Embryonic facial prominence (tissue), 1 donor: ENCODE data around the gene AHCY.
"Not testable (repeated sequence)": the region's sequence is repeated elsewhere in the genome, so short reads cannot be mapped to it uniquely, and the experiment has no call there.

Experiments used
- DNase-seq: peaks from one replicate; pipeline ENCODE4 v3.0.0-alpha.2; 2016; ENCODE audit errors: extremely low spot score

AHCY gene

DNA sequence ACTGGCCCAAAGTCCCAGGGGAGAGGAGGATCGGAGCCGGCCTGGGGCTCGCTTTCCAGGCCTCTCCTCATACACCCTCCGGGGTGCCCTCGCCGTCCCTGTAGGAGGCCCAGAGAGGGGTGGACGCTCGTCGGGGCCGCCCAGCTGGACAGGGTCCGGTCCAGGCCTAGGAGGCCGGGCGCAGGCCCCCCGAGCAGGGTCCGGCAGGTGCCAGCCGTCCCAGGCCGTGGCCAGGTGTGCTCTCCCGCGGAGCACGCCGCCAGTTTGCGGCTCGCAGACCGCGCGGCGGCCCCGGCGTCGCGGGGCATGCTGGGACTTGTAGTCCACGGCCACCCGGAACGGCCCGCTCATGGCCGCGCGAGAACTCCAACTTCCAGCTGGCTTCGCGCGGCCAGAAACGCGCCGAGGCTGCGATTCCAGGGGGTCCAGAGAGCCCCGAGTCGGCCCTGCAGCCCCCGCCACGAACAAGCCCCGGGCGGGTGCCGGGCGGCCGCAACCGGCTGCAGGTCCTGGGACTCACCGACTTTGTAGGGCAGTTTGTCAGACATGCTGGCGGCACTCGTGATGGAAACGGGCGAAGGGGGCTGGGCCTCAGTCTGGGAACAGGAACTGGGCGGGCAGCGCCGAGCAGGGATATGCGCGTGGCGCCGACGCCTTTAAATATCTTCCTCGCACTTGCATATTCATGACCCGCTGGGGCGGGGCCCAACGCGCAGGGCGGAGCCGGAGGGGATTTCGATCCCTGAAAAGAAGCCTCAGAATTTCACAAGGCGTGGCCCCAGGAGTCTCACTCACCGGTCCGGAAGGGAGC lies at the start of gene AHCY:
TSS of gene AHCY (minus strand) at position 633 of the 811 bp plus-strand sequence. CDS start at position 548, 85 bp downstream.
- DNase-seq: peak; percentile 86

DNA sequence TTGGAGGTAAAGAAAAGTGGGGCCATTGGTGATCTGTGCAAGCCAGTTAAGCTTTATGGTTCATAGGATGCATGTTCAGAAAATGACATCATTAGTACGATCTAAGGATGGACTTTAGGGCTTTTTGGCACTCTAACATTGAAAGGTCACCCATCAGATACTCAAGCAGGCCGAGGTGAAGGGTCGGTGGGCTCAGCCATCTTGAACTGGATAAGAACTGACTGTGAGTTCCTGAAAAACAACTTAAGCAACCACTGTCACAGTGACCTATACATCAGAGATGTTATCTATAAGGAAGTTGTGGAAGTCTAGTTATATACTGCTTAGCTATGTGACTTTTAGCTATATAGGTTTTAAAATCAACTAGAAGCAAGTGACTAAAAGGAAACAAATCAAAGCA lies 46.9 kb upstream of the AHCY start:
- no peak for DNase-seq

DNA sequence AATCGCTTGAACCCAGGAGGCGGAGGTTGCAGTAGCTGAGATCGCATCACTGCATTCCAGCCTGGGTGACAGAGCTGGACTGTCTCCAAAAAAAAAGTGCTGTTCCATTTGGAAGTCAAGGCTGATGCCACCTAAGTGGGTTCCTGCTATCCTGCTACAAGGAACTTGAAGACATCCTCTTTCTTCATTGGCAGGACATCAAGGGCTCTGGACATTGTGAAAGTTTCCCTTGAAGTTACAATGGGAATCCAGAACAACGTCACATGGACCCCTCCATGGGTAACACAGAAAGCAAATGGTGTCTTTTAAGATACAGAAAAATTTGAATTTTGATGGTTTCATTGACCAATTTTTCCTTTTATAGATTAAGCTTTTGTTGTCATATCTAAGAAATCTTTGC lies 44.4 kb upstream of the AHCY start:
- no peak for DNase-seq

DNA sequence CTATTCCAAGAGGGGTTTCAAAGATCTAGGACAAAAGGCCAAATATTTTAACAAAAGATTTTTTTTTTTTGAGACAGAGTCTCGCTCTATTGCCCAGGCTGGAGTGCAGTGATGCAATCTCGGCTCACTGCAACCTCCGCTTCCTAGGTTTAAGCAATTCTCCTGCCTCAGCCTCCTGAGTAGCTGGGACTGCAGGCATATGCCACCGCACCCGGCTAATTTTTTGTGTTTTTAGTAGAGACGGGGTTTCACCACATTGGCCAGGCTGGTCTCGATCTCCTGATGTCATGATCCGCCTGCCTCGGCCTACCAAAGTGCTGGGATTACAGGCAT lies 43.3 kb upstream of the AHCY start:
- not testable (repeated sequence) for DNase-seq

DNA sequence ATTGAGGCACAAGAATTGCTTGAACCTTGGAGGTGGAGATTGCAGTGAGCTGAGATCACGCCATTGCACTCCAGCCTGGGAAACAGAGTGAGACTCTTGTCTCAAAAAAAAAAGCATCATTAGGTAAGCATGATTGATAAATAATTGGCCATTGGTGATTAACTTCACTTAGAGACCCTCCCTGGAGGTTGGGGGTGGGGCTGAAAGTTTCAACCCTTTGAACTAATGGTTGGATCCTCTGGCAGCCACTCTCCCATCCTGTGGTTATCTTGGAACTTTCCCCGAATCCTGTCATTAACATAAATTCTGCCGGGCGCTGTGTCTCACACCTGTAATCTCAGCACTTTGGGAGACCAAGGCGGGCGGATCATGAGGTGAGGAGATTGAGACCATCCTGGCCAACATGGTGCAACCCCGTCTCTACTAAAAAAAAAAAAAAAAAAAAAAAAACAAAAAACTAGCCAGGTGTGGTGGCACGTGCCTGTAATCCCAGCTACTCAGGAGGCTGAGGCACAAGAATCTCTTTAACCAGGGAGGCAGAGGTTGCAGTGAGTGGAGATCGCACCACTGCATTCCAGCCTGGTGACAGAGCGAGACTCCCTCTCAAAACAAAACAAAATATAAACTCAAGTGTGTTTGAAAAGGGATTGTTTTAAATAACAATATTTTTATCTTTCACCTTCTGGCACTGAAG lies 42.8 kb upstream of the AHCY start:
- not testable (repeated sequence) for DNase-seq

DNA sequence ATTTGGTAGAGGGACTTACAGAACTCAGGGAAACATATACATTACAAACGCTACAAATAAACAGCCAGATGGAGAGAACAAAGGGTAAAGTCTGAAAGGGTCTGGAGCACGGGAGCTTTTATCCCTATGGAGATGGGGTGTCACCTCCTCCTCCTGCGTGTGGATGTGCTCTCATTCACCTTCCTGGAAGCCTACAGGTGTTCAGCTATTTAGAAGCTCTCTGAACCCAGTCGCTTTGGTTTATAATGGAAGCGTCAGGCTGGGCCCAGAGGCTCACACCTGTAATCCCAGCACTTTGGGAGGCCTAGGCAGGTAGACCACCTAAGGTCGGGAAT lies 42.2 kb upstream of the AHCY start:
- no peak for DNase-seq

DNA sequence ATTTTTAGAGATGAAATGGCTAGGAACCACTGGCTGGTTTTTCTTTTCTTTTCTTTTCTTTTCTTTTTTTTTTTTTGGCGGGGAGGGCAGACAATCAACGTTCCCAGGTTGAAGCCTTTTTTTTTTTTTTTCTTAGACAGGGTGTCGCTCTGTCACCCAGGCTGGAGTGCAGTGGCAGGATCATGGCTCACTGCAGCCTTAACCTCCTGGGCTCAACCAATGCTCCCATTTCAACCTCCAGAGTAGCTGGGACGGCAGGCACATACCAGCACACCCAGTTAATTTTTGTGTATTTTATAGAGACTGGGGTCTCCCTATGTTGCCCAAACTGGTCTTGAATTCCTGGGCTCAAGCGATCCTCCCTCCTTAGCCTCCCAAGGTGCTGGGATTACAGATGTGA lies 41.1 kb upstream of the AHCY start:
- no peak for DNase-seq

DNA sequence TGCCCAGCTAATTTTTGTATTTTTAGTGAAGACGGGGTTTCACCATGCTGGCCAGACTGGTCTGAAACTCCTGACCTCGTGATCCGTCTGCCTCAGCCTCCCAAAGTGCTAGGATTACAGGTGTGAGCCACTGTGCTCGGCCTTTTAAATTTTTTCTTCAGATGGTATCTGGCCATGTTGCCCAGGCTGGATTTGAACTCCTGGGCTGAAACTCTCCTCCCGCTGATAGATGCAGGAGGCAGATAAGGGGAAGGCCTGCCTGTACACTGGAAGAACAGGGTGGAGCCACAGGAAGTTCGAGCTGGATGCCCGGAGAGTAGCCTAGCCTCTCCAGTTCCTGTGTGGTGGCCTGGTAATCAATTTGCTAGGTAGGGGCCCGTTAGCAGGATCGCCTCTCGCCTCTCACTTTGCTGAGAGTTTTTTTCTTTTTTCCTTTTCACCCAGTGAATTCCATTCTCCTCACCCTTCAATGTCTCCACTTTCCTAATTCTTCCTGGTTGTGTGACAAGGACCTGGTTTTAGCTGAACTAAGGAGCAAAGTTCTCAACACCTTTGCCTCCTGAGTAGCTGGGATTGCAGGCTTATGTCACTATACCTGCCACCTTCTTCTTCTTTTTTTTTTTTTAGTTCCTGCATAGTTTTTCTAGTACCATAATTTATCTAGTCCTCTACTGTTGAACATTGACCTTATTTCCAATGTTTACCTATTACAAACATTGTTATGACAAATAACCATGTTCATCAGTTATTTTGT lies 40.5 kb upstream of the AHCY start:
- DNase-seq: no peak

DNA sequence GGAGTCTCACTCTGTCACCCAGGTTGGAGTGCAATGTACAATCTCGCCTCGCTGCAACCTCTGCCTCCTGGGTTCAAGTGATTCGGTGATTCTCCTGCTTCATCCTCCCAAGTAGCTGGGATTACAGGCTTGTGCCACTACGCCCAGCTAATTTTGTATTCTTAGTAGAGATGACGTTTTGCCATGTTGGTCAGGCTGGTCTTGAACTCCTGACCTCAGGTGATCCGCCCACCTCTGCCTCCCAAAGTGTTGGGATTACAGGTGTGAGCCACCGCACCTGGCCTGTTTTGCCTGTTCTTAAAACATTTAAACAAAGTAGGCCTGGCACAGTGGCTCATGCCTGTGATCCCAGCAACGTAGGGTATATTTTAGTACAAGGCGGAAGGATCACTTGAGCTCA lies 38.0 kb upstream of the AHCY start:
- DNase-seq: not testable (repeated sequence)

DNA sequence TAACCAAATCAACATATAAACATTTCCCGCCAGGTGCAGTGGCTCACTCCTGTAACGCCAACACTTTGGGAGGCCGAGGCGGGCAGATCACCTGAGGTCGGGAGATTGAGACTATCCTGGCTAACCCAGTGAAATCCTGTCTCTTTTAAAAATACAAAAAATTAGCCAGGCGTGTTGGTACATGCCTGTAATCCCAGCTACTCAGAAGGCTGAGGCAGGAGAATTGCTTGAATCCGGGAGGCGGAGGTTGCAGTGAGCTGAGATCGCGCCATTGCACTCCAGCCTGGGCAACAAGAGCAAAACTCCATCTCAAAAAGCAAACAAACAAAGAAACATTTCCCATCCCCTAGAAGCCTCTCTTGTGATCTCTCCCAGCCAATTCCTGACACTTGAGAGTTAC lies 37.6 kb upstream of the AHCY start:
- not testable (repeated sequence) for DNase-seq

DNA sequence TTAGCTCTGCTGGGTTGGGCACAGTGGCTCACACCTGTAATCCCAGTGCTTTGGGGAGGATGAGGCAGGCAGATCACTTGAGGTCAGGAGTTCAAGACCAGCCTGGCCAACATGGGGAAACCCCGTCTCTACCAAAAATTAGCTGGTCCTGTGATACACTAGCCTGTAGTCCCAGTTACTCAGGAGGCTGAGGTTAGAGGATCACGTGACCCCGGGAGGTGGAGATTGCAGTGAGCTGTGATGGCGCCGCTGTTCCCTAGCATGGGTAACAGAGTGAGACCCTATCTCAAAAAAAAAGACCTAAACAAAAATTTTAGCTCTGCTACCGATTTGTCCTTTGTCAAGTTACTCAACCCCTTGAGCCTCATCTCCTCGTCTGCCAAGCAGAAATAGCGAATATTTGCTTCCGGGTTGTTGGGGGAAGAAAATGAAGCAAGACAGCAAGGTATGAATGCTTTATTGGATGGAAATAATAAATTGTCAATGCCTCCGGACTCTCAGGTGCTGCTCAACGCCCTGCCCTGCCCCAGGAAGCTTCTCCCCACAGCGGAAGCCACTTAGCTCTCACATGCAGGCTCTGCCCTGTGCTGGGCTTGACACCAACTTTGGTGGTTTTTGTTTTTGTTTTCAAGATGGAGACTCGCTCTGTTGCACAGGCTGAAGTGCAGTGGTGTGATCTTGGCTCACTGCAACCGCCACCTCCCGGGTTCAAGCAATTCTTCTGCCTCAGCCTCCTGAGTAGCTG lies 35.0 kb upstream of the AHCY start:
- DNase-seq: no peak

DNA sequence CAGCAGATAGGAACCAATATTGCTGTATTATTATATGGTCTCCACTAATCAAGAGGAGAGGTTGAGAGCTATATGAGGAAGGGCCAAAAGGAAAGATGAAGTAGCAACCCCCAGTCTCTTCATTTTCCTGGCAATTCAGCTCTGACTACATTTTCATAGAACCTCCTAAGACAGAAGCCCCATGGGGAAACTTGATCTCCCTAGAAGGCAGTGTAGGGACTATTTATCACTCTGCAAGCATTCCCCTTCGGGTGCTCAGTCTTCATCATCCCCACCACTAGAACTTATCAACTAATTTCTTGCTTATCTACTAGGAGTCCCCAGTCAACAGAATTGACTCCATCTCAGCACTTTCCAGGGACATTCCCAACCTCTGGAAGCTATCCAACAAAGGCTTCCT lies 34.4 kb upstream of the AHCY start:
- DNase-seq: no peak

DNA sequence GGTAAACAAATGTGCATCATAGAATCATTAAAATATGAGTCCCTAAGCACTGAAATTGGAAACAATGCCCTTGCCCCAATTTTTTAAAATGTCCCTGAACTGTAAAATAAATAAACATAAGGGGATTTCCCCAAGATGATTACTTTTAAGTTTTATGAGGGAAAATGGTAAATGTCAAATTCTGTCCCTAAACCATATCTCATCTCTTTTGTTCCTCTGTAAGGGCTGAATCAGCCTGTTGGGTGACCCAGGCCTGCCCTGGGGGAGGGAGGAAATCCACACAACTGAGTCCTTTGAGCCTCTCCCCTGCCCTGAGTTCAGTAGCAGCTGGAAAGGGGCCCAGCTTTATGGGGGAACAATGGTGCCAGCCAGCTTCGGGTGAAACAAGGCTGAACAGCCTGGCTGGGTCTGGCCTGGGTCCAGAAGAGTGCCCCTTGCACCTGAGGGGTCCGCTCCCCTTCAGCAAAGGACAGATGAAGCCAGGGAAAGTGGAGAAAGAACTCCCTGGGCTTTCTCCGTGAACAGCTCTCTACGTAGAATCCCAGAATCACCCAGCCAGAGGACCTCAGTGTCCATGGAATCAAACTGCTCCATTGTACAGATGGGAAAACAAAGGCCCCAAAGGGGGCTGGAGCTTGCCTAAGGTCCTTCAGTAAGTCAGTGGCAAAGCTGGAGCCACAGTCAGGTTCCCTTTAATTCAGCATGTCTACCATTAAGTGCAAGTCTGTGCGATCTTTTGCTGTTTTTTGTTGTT lies 31.7 kb upstream of the AHCY start:
- DNase-seq: no peak

DNA sequence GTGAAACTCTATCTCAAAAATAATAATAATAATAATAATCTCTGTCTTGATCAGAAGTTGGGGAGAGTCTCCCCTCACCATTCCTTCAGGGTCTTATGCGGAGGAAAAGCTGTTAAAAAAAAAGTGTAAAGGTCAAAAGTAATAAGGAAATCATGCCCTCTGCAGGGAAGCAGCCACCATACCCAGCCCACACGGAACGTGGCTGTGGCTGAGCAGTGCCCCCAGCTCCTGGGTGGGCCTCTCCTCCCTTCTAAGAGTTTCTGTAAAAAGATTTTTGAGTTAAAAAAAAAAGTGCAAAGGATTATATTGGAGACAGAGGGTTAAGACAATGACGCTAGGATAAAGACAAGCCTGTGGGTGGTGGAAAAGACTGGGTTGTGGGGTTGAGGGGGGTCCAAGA lies 30.6 kb upstream of the AHCY start:
- DNase-seq: no peak

DNA sequence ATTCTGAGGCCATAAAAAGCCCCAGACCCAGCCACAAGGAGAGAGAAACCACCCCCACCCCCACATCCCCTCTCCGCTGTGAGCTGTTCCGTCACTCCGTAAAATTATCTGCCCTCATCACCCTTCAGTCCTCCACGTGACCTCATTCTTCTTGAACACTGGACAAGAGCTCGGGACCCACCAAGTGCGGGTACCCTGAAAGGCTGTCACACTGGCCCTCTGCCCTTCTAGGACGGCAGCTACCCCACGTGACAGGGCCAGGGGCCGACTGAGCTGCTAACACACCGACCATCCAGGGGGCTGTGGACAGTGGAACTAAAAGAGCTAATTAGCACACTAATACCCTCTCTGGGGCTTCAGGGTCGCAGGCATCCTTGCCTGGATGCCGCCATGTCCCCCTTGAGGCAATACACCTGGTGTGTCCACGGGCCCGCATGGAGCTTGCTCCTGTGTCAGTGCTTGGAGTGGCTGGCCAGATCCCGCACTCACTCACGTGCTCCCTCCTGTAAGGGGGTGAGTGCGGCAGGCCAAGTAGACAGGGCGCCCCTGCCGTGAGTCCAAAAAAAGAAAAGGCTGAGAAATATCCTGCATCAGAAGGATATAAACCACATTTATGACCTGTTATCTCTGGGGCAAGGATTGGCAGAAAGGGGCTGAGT lies 29.2 kb upstream of the AHCY start:
- DNase-seq: no peak

DNA sequence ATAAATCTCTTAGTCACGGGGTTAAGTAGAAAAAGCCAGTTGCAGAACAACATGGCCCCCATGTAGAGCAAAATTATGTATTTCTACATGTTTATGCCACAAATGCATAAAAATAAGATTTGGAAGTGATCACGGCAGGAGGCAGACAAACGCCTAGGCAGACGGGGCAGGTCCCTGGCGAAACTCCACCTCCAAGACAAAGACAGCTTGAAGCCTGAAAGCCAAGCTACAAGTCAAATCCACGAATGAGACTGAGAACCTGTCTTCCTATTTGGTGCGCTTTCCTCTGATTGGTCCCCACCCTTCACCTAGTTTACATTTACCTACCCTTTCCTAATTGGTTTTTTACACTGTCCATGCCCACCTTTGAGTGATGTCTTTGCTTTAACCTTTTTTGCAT lies 28.7 kb upstream of the AHCY start:
- no peak for DNase-seq

DNA sequence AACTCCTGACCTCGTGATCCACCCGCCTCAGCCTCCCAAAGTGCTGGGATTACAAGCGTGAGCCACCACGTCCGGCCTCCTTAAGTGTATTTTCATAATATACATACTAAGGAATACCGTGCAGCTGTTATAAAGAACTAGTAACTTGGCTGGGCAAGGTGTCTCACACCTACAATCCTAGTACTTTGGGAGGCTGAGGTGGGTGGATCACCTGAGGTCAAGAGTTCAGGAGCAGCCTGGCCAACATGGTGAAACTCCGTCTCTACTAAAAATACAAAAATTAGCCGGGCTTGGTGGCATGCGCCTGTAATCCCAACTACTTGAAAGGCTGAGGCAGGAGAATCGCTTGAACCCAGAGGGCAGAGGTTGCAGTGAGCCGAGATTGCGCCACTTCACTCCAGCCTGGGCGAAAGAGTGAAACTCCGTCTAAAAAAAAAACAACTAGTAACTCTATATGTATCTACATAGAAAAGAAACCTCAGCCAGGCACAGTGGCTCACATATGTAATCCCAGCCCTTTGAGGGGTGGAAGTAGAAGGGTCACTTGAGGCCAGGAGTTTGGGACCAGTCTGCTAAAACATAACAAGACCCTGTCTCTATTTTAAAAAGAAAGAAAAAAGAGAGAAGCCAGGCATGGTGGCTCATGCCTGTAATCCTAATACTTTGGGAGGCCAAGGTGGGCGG lies 27.8 kb upstream of the AHCY start:
- not testable (repeated sequence) for DNase-seq

DNA sequence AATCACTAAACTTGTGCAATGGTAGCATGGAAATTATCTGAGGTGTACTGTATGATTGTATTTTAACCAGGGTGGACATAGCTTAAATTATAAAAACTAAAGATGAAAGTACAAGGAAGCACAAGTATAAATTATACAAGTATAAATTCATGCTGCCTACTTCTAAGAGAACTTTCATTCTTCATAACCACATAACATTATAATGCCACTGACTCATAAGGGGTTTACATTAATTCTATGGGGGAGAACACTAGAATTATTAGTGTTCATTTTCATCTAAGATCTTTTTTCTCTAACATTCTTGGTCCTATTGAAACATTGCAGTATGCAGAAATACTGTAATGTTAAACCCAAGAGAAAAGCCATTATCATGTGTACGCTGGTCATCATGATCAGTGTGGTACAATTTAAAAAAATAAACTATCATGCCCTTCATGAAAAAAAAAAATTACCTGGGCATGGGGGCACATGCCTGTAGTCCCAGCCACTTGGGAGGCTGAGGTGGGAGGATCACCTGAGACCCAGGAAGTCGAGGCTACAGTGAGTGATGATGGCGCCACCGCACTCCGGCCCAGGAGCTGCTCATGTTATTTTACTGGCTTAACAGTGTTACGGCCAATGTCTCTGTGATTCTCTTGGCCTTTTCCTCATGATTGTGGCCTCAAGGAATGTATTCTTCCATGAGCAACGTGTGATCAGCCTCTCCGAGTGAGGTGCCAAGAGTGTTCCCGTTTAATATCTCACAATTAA lies 25.9 kb upstream of the AHCY start:
- DNase-seq: no peak

DNA sequence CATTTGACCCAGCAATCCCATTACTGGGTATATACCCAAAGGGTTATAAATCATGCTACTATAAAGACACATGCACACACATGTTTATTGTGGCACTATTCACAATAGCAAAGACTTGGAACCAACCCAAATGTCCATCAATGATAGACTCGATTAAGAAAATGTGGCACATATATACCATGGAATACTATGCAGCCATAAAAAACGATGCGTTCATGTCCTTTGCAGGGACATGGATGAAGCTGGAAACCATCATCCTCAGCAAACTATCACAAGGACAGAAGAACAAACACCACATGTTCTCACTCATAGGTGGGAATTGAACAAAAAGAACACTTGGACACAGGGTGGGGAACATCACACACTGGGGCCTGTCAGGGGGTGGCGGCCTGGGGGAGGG lies 25.1 kb upstream of the AHCY start:
- DNase-seq: not testable (repeated sequence)

DNA sequence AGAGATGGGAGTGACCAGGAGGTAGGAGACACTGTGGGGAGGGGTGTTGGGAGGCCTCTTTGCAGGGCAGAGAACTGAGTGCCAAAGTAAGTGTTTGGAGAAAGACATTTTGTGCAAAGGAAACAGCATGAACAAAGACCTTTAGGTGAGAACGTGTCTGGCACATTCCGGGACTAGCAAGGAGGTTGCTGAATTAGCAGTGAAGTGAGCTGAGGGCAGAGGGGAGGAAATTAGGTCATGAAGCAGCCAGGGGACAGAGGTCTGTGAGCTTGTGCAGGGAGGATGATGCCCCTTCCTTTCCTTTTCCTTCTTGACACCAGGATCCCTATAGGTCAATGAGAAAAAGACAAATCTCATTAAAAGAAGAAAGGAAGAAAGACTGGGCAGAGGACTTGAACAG lies 21.4 kb upstream of the AHCY start:
- no peak for DNase-seq
